NCI-H510A treated with DMSO at 0.1 percent for 48 hours (cell line): Measurements from ENCODE around the gene TSPYL4.

Experiments used
- DNase-seq: peaks from one replicate; lab custom pipeline; 2025; lab: John Stamatoyannopoulos, UW

The TSPYL4 gene

DNA sequence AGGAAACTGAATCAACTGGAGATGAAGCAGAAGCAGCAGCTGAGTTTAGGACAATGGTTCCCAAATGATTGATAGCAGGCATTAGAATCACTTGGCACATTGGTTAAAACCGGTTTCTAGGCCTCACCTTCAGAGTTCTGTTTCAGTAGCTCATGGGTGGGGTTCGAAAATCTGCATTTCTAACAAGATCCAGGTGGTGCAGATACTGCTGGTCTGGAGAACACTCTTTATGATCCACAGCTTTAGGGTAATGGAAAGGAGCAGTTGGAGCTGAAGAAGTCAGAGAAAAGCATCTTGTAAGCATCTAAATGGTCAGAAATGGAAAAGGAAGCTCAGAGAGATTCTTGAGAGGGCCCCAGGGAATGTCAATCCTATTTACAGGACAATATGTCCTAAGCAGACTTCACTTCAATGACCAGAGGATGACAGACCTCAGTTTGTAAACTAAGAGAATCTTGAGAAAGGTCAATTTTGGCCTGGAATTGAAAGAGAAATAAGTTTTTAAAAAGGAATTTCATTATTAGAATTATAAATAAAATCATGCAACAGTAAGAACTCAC lies 17.4 kb upstream of the TSPYL4 start:
- DNase-seq = no peak

DNA sequence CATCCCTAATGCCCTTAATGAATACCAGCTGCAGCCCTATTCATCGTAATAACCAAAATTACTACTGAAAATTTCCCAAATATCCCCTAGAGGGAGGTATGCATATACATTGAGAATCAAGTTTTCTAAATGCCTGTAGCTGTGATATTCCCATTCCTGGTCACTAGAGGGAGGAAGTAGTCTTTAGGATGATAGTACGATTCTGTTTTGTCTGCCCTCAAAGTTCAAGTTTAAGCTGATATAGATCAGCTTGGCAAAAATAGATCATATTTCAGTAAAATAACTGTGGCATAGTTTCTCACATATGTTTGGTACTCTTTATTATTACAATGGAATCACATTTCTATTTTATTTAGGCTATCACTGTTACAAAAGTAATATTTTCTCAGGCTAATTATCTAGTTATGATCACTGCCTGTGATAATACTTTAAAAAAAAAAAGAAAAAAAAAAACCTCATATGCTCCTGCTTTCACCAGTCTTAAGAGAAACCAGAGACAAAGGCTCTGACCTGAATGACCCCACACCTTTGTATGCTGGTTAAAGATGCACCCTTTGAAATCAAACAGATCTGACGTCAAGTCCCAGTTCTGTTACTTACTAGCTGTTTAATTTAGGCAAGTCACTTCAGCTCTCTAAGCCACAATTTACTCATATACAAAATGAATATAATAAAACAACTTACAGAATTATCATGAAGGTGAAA lies 14.9 kb upstream of the TSPYL4 start:
- peak; percentile 76 for DNase-seq

DNA sequence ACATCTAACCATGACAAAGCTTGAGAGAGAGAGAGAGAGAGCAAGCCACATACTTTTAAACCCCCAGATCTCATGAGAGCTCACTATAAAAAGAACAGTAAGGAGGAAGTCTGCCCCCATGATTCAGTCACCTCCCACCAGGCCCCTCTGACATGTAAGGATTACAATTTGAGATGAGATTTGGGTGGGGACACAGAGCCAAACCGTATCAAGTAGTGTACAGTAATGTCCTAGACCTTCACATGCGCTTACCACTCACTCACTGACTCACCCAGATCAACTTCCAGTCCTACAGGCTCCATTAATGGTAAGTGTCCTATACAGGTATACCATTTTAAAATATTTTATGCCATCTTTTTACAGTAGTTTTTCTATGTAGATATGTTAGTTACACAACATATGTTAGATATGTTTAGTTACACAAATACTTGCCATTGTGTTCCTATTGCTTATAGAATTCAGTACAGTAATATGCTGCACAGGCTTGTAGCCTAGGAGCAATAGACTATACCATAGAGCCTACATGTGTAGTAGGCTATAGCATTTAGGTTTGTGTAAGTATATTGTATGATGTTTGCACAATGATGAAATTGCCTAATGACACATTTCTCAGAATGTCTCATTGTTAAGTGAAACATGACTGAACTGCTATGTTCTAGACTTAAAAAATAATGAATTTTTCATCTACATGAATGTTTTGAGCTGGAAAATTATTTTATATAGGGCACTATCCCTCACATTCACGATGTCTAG lies 14.1 kb upstream of the TSPYL4 start:
- DNase-seq = no peak

DNA sequence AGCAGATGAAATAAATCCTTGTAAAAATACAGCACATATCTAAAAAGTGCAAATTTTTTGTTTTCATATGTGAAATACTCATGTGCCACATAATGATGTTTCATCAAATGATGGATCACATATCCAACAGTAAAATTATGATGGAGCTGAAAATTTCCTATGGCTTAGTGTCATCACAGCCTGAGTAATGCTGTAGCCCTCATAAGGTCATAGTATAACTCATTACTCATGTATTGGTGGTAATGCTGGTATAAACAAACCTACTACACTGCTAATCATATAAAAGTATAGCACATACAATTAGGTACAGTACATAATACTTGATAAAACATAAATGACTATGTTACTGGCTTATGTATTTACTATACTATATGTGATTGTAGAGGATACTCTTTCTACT lies 12.9 kb upstream of the TSPYL4 start:
- DNase-seq = no peak

DNA sequence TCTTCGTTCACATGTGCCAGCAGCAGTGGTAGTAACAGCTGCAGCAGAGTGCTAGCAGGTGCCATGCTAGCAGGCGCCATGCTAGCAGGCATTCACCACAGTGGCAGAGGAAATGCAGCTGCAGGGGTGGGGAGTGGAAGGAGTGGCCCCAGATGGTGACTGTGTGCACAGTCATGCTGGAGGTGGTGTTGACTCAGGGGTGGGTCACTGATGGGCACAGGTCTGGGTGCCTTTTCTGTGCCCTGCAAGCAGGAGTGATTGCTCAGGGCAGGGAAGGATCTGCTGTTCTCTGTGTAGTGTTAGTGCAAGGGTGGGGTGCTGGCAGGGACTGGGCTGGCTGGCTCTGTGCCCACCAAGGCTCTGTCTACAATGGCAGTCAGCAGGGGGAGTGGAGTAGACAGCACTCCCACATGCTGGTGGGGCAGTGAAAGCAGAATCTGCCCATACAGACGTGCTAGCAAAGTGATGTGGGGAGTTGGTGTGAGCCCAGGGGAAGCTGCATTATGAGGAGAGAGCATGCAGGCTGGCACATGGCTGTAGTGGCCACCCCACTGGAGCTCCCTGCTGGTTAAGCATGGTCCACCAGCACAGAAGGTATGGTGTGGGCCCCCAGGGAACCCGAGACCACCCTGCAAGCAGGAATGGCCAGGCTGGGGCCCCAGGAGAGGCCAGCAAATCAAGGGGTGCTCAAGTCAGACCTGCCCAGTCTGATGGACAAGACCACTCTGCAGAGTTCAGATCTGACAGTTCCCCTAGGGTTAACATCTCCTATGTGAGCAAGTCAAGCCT lies 11.4 kb upstream of the TSPYL4 start:
- no peak for DNase-seq

DNA sequence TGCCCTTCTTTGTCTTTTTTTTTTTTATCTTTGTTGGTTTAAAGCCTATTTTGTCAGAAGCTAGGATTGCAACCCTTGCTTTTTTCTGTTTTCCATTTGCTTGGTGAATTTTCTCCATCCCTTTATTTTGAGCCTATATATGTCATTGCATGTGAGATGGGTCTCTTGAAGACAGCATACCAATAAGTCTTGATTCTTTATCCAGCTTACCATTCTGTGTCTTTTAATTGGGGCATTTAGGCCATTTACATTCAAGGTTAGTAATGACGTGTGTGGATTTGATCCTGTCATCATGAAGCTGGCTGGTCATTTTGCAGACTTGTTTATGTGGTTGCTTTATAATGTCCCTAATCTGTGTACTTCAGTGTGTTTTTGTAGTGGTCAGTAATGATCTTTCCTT lies 9.5 kb upstream of the TSPYL4 start:
- DNase-seq = no peak

DNA sequence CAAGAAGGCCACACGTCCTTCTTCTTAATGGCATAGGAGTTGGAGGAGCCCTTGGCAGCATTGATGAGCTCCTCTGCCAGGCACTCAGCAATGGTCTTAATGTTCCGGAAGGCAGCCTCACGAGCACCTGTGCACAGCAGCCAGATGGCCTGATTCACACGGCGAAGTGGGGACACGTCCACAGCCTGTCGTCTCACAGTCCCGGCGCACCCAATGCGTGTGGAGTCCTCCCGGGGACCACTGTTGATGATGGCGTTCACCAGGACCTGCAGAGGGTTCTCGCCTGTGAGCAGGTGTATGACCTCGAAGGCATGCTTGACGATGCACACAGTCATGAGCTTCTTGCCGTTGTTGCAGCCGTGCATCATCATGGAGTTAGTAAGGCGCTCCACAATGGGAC lies 4.6 kb upstream of the TSPYL4 start:
- no peak for DNase-seq

DNA sequence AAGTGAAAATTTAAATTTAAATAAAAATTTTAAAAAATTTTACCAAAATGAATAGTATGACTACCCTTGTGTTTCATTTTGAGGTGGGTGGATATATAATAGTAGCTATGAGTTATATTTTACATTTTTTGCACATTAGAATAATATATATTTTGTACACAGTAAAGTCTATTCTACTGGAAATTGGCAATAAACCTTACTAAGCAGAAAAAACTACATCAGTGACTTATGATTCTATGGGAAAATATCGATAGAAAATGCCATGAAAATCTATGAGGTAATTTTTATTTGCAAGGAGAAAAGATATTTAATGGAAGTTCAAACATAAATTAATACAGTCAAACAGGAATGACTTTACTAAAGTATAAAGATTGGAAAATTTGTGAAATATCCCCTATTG lies 2.8 kb upstream of the TSPYL4 start:
- DNase-seq = no peak

DNA sequence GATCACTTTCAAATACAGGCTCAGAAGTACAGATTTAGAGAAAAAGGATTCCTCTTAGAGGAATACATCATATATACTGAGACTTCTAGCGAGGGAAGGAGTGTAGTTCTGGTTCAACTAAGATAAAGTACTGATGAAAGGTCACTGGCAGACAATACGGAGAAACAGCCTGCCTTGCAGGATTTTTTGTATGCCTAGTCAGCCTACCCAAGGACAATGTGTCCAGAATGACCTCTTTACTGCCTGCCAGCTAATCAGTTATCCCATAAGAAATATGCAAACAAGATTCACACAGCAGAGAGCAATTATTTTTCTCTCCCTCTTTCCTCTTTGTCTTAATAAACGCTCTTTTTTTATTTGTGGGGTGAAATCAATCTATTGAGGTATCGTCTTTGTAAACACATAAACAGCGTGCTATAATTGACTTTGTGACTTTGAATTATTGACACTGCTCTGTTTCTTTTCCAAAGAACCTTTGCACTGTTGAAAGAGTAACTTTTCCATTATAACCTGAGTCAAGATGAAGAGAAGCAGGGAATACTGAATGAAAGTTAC lies 1.4 kb upstream of the TSPYL4 start:
- no peak for DNase-seq

DNA sequence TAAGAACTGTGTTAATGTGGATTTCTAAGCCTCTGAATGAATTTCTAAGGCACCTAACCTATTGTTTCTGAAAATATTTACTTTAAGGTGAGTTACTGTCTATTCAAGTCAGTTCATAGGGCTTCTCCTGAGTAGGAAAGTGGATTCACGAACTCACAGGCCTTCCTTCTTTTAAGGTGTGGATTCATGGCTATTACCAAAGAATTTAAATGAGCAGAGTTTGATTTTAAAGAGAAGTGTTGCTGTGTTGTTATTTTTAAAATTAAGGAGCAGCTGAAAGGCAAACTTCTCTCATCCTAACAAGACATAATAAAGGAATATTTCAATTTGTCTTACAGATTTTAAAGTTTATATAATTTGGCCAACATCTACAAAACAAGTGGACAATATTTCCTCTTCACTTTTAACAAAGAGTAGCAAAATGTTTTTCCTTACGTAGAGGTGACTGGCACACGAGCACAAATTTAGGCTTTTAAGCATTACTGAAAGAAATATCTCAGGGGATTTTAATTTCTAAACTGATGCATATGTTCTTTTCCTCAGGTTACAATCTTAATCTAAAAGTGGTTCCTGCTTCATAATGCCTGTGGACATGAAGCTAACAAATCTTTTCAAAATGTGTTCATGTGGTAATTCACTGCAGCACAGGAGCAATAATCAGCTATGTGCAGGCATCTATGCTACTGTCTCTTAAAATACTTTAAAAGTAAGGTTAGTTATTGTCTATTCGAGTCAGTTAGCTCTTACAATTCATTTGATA lies 602 bp upstream of the TSPYL4 start:
- DNase-seq = no peak

DNA sequence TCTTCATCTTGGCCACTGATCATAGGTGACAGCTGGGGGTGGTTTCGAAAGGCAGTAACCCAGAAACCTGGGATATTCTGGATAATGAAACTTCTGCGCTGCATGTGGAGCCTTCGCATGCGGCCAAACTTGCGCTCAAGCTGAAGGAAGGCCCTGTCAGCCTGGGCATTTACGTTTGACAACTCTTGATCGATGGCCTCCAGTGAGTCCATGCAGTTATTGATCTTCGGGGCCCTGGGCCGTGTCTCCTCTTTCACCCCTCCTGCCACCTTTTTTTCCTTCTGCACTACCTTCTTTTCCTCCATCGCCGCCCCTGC lies 729 bp downstream of the TSPYL4 start:
- DNase-seq = no peak

DNA sequence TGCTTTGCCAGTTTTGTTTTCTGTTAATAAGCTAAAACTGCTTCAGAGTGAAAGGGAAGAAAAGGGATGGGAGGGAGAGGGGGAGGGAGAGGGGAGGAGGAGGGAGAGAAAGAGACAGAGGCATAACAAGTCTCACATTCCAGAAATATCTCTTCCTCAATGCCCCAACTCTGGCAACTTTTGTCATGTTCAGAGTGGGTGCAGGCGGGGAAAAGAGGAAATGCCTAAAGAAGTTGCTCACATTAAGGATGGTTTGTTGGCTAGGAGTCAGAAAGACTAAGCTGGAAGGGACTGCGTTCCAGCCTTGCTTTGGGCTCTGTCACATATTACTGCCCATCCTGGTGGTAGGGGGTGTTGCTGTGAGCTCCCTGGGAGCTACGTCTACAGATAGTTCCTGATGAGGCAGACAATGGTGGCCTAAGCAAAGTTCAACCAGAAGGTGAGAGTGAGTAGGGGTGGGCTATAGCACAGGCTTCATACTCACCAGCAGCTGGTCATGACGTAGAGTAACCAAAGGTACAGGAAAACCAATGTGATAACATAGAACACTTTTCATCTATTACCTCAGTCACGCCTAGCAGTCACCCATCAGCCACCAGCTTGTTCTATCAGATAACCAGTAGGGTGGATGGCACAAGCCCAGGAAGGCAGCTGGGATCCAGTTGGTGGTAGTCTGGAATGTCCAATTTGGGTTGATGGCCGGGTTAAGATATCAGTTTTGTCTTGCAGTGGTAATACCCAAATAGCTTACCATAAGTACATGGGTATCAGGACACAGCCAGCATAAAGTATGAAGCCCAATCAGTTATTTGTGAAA lies 2.1 kb downstream of the TSPYL4 start:
- no peak for DNase-seq

DNA sequence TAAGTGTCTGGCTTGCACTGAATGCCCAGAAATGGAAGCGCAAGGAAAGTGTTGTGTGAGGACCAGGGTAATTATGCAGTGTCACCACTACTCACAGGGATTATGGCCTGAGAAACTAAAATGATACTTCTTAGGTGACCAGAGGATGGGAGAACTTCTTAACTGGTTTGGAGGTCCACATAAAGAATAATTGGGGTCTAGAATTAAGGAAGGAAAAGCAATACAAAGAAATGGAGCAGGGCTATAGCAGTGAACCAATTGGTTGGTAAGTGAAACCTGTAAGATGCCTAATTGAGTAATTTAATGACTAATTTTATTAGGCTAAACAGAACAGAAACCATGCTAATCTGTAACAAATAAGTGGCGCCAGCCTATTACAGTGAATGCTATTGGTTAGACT lies 5.3 kb downstream of the TSPYL4 start:
- DNase-seq = no peak

DNA sequence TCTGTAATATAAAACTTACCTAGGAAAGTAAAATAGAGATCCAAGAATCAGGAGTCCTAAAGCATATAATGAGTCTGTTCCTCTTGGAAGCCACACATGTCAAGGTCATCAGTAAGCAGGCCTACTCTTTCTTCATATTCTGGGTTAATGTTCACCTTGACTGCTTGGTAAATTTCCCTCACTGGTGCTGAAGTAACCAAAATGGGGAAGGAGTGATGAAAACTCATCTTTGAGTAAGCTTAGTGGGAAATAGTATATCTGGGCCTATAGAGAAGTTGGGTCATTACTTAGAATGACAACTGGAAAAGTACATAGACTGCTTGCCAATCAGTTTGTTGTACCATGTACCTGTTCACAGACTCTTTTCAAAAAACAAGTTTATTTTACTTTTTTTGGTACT lies 6.6 kb downstream of the TSPYL4 start:
- no peak for DNase-seq

DNA sequence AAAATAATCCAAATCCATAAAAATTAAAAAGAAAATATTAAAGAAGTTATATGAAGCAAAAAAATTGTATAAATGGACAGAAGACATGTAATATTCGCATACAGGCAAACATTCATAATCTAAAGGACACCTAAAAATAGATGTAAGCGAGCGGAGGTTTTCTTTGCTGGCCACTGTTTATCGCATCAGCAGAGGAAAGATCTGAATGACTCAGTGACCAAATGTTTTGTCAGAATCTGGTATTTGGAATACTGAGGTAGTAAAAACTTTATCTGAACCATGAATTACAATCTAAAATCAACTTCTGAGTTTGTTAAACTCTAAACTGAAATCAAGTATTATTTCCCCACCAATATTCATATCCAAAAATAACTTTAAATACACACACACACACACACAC lies 7.8 kb downstream of the TSPYL4 start:
- no peak for DNase-seq

DNA sequence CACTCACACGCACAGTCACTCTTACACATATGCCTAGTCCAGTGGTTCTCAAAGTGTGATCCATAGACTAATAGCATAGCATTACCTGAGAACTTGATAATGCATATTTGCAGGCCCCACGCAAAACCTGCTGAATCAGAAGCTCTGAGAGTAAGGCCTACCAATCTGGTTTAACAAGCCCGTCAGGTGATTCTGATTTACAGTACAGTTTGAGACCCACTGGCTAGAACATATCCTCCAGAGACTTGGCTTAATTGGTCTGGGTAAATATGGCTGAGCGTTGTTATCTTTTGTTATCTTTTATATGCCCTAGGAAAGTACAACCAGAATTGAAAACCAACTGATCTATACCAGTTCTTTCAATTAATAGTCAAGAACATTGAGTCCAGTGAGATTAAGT lies 9.6 kb downstream of the TSPYL4 start:
- no peak for DNase-seq

DNA sequence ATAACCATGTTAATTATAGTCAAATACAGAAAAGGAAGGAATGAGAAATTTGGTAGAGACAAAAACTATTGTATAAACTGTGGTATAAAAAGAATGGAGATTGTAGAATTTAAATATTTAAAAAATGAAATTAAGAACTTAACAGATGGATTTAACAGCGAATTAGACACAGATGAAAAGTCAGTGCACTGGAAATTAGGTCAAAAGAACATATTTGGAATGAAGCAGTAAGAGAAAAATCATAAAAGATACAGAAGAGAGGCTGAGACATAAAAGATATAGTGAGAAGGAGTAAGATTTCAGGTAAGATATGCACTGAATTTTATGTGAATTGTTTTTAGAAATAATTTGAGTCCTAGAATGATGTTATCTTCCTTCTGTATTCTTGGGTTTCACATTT lies 14.0 kb downstream of the TSPYL4 start:
- no peak for DNase-seq

DNA sequence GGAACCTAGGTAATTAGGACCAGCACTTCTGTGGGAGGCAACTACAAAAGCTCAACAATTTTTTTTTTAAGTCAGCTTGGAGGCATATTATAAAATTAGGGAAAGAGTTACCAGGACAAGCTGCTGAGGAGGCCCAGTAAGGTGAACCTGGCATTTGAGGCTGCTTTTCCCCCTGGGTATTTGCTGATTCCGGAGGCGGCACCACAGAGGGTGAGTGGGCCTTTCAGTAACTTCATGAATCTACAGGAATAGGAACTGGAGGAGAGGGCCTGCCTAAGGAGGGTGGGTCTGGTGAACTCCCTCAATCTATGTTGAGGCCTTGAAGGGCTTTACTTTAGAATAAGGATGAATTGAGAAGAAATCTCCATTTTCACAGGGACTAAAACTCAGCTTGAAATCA lies 14.6 kb downstream of the TSPYL4 start:
- no peak for DNase-seq

DNA sequence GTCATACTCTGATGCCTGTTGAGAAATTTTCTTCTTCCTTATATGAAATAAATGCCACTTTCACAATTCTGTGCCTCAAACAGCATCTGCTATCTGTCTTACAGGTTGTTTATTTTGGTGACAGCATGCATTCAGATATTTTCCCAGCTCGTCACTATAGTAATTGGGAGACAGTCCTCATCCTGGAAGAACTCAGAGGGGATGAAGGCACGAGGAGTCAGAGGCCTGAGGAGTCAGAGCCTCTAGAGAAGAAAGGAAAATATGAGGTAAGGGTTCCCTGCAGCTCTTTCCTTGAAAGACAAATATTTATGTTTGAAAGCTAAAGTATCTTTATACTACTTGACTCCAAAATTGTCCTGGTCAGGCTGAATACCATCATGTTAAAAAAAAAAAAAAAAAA lies 15.8 kb downstream of the TSPYL4 start:
- no peak for DNase-seq

DNA sequence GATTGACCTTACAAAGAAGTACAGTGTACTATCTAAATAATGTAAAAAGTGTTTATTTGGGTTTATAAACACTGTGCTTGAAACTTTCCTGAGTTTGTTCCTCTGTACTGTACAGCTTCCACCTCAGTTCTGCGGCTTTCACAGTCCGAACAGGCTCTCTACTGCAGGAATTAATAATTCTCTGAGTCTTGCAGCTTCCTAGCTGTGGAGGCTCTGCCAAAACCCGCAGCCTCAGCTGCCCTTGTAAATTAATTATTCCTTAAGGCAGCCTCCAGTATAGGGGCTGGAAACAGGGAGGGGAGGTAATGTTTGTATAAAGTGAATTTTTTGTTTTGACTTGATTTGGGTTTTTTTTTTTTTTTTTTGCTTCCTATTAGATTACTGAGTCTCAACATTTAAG lies 19.2 kb downstream of the TSPYL4 start:
- no peak for DNase-seq

DNA sequence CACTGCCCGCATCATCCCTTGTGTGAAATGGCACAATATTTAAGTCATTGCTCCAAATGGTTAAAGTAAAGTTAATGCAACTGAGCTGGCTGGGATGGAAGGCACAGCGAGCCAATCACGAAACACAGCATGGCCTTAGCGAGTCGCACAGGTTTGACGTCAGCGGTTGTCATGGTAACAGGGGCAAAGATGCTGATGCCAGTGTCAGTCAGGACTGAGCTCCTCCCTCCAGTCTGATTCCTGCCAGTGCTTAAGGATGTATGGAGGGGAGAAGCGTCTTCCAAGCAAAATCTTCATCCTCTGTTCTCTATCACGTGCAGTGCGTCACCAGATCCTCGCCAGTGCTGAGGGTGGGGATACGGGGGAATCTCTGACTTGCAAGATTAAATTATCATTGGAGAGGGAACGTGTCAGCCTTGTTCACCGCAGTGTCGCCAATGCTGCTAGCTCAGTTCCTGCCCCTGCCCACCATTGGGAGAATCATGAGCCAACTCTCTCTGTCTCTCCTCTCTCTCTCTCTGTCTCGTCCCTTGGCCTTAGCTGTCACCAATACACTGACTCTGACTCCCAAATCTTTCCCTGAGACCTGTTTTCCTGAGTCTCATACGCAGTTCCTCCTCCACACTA lies 24.5 kb downstream of the TSPYL4 start:
- no peak for DNase-seq
